H1 (cell line): ENCODE measurements around the gene TECPR2. TPM values are rescaled to one million over a fixed set of nuclear protein-coding genes. Genes with fewer than 3 reads are reported as not detected.

Experiments
- CTCF ChIA-PET: fragments of 300-600 bp; sonication (Branson Sonifier 250); formaldehyde crosslinking; loops from one replicate; lab custom pipeline; 2021; ENCODE audit not compliant: partially characterized antibody; lab: Charles Lee
- POLR2A ChIA-PET: fragments of 300-600 bp; sonication (Branson Sonifier 250); formaldehyde crosslinking; loops from one replicate; lab custom pipeline; 2021; ENCODE audit warnings: inconsistent platforms; ENCODE audit not compliant: partially characterized antibody; lab: Charles Lee
- DNase-seq, 2 experiments: peaks; one replicate each; pipeline versions ENCODE4 v3.0.0 to v3.0.0-alpha.2; 2010 to 2022; ENCODE audit warnings: low spot score in 2 of 2, low read depth in 1 of 2, mixed read lengths in 1 of 2
- FAIRE-seq: peaks from 2 replicates; lab custom pipeline; 2011; peaks lifted over from hg19 to GRCh38; lab: Jason Lieb, UNC
- H2AFZ ChIP-seq: 2 replicates; pipeline ENCODE4 v1.8.1; 2012; ENCODE audit warnings: low read length, inconsistent platforms
- H2AK5ac ChIP-seq: 2 replicates; pipeline ENCODE4 v1.6.1; 2013; ENCODE audit warnings: low read depth, low read length
- H2BK120ac ChIP-seq: replicated peaks from 2 replicates; pipeline ENCODE3; 2013; ENCODE audit warnings: low read depth, low read length, inconsistent platforms
- H2BK12ac ChIP-seq: 2 replicates; pipeline ENCODE4 v1.6.1; 2013; ENCODE audit warnings: low read depth, low read length
- H2BK15ac ChIP-seq: 2 replicates; pipeline ENCODE4 v1.6.1; 2013; ENCODE audit warnings: low read length
- H2BK20ac ChIP-seq: 2 replicates; pipeline ENCODE4 v1.6.1; 2013; ENCODE audit warnings: low read length
- H2BK5ac ChIP-seq: 2 replicates; pipeline ENCODE4 v1.6.1; 2013; ENCODE audit warnings: low read depth, low read length
- H3K14ac ChIP-seq: 2 replicates; pipeline ENCODE4 v1.6.1; 2013; ENCODE audit warnings: inconsistent platforms; ENCODE audit not compliant: insufficient read length
- H3K18ac ChIP-seq: 2 replicates; pipeline ENCODE4 v1.6.1; 2013; ENCODE audit warnings: low read length; ENCODE audit errors: extremely low read depth
- H3K23ac ChIP-seq: 2 replicates; pipeline ENCODE4 v1.6.1; 2013; ENCODE audit warnings: inconsistent platforms; ENCODE audit not compliant: insufficient read length
- H3K23me2 ChIP-seq: 2 replicates; pipeline ENCODE4 v1.6.1; 2013; ENCODE audit warnings: low read depth, low read length
- H3K27ac ChIP-seq: 2 replicates; pipeline ENCODE4 v1.6.1; 2011; ENCODE audit warnings: low read depth, low read length, inconsistent platforms
- H3K27me3 ChIP-seq, 4 experiments: replicated peaks in 1 of 4; 1 replicate in 1 of 4; 2 replicates in 3 of 4; pipeline versions ENCODE4 v1.6.1 to v1.8.1; 2011 to 2013; ENCODE audit warnings: low read length in 3 of 4, mild to moderate bottlenecking in 3 of 4, inconsistent platforms in 2 of 4, mixed read lengths in 2 of 4, moderate library complexity in 1 of 4; ENCODE audit not compliant: control insufficient read depth in 3 of 4, insufficient read depth in 3 of 4; ENCODE audit errors: extremely low read depth in 1 of 4
- H3K36me3 ChIP-seq, 4 experiments: 2 replicates each; pipeline versions ENCODE4 v1.6.1 to v1.8.1; 2011 to 2013; ENCODE audit warnings: mild to moderate bottlenecking in 4 of 4, low read length in 3 of 4, moderate library complexity in 2 of 4, control low read depth in 1 of 4, inconsistent platforms in 1 of 4; ENCODE audit not compliant: insufficient read depth in 4 of 4, control insufficient read depth in 2 of 4
- H3K4ac ChIP-seq: replicated peaks from 2 replicates; pipeline ENCODE3; 2013; ENCODE audit warnings: low read length, low read depth, mixed read lengths, inconsistent platforms; ENCODE audit not compliant: insufficient read length
- H3K4me1 ChIP-seq, 4 experiments: replicated peaks in 1 of 4; 1 replicate in 1 of 4; 2 replicates in 3 of 4; pipeline versions ENCODE4 v1.6.1 to v1.8.1; 2011 to 2013; ENCODE audit warnings: low read length in 3 of 4, inconsistent platforms in 2 of 4, mixed read lengths in 1 of 4; ENCODE audit not compliant: insufficient read depth in 4 of 4, control insufficient read depth in 3 of 4
- H3K4me2 ChIP-seq, 2 experiments: 2 replicates each; pipeline versions ENCODE4 v1.6.1 to v1.8.1; 2011 to 2013; ENCODE audit warnings: low read depth in 2 of 2, low read length in 2 of 2, control low read depth in 1 of 2, inconsistent platforms in 1 of 2, mild to moderate bottlenecking in 1 of 2; ENCODE audit not compliant: insufficient read depth in 1 of 2
- H3K4me3 ChIP-seq, 4 experiments: fragments of 200-600, 300-600 bp in 1 of 4; sonication (generic), shearing (Covaris generic), sonication (Bioruptor Twin) in 1 of 4; 2 replicates each; pipeline versions ENCODE4 v1.5.1 to v1.8.1; 2011 to 2016; ENCODE audit warnings: low read length in 4 of 4, low read depth in 3 of 4, control low read depth in 2 of 4, inconsistent platforms in 2 of 4, mild to moderate bottlenecking in 2 of 4, mixed read lengths in 1 of 4, moderate library complexity in 1 of 4; ENCODE audit not compliant: insufficient read depth in 2 of 4; ENCODE audit errors: extremely low read depth in 1 of 4
- H3K56ac ChIP-seq: replicated peaks from 2 replicates; pipeline ENCODE3; 2013; ENCODE audit warnings: low read depth, mild to moderate bottlenecking, mixed read lengths, low read length, inconsistent platforms; ENCODE audit not compliant: insufficient read length
- H3K79me1 ChIP-seq: 2 replicates; pipeline ENCODE4 v1.6.1; 2013; ENCODE audit warnings: low read depth, low read length, control low read depth
- H3K79me2 ChIP-seq, 2 experiments: 2 replicates each; pipeline versions ENCODE4 v1.6.1 to v1.8.1; 2012 to 2013; ENCODE audit warnings: low read length in 2 of 2, mild to moderate bottlenecking in 2 of 2, inconsistent platforms in 1 of 2; ENCODE audit not compliant: insufficient read depth in 2 of 2, control insufficient read depth in 1 of 2
- H3K9ac ChIP-seq, 4 experiments: replicated peaks in 1 of 4; 1 replicate in 1 of 4; 2 replicates in 3 of 4; pipeline versions ENCODE4 v1.6.1 to v1.8.1; 2011 to 2013; ENCODE audit warnings: low read depth in 3 of 4, low read length in 3 of 4, control low read depth in 2 of 4, mild to moderate bottlenecking in 2 of 4, moderate library complexity in 2 of 4, inconsistent platforms in 1 of 4; ENCODE audit errors: extremely low read depth in 1 of 4
- H3K9me3 ChIP-seq, 2 experiments: 2 replicates each; pipeline versions ENCODE4 v1.6.1 to v1.8.1; 2012 to 2013; ENCODE audit warnings: mild to moderate bottlenecking in 2 of 2, moderate library complexity in 2 of 2, control low read depth in 1 of 2, inconsistent platforms in 1 of 2, low read depth in 1 of 2, low read length in 1 of 2, mixed read lengths in 1 of 2; ENCODE audit not compliant: insufficient read depth in 2 of 2
- H4K20me1 ChIP-seq, 2 experiments: replicated peaks in 1 of 2; 2 replicates each; pipeline versions ENCODE3 to v1.8.1; 2011 to 2013; ENCODE audit warnings: inconsistent platforms in 2 of 2, low read length in 2 of 2, mild to moderate bottlenecking in 1 of 2; ENCODE audit not compliant: insufficient read depth in 2 of 2, control insufficient read depth in 1 of 2
- H4K5ac ChIP-seq: 2 replicates; pipeline ENCODE4 v1.6.1; 2013; ENCODE audit warnings: low read length, low read depth, mixed read lengths, inconsistent platforms; ENCODE audit not compliant: insufficient read length
- H4K8ac ChIP-seq: 2 replicates; pipeline ENCODE4 v1.8.0; 2013; ENCODE audit warnings: mild to moderate bottlenecking, moderate library complexity, low read length, inconsistent platforms; ENCODE audit not compliant: insufficient read depth; ENCODE audit errors: extremely low read depth
- H4K91ac ChIP-seq: replicated peaks from 2 replicates; pipeline ENCODE3; 2013; ENCODE audit warnings: low read length, mixed read lengths, inconsistent platforms; ENCODE audit not compliant: insufficient read length
- BRCA1 ChIP-seq: IDR thresholded peaks from 2 replicates; pipeline ENCODE4 v1.6.1; 2012; ENCODE audit warnings: low read depth, low read length, improper control_type of control experiment
- CHD2 ChIP-seq: IDR thresholded peaks from 2 replicates; pipeline ENCODE4 v1.6.1; 2012; ENCODE audit warnings: low read length, improper control_type of control experiment
- E2F6 ChIP-seq: IDR thresholded peaks from 2 replicates; pipeline ENCODE4 v1.6.1; 2012; ENCODE audit warnings: inconsistent platforms
- EGR1 ChIP-seq: IDR thresholded peaks from 2 replicates; pipeline ENCODE4 v1.6.1; 2011; ENCODE audit warnings: low read depth, low read length, borderline replicate concordance
- EZH2 ChIP-seq: fragments of 200-600 bp; sonication (generic); IDR thresholded peaks from 2 replicates; pipeline ENCODE4 v1.7.1; 2012; ENCODE audit warnings: low read depth, mild to moderate bottlenecking, moderate library complexity, low read length, inconsistent platforms; ENCODE audit not compliant: severe bottlenecking
- HDAC2 ChIP-seq, 2 experiments: fragments of 300-600 bp in 1 of 2; sonication (generic) in 1 of 2; IDR thresholded peaks; 2 replicates each; pipeline ENCODE4 v1.6.1; 2011 to 2012; ENCODE audit warnings: low read depth in 2 of 2, low read length in 2 of 2, mild to moderate bottlenecking in 2 of 2, moderate library complexity in 2 of 2, borderline replicate concordance in 1 of 2, inconsistent platforms in 1 of 2
- HDAC6 ChIP-seq: IDR thresholded peaks from one replicate; pipeline ENCODE4 v1.7.1; 2012; ENCODE audit warnings: low read depth, mild to moderate bottlenecking, inconsistent platforms, low read length, moderate library complexity
- NRF1 ChIP-seq: IDR thresholded peaks from 2 replicates; pipeline ENCODE4 v1.6.1; 2011; ENCODE audit warnings: mild to moderate bottlenecking, low read depth, low read length, improper control_type of control experiment
- POLR2AphosphoS5 ChIP-seq: IDR thresholded peaks from 2 replicates; pipeline ENCODE4 v1.6.1; 2011; ENCODE audit warnings: low read depth, low read length
- RFX5 ChIP-seq: IDR thresholded peaks from 2 replicates; pipeline ENCODE4 v1.6.1; 2011; ENCODE audit warnings: low read depth, low read length, improper control_type of control experiment, borderline replicate concordance
- RNF2 ChIP-seq: fragments of 200-900, 300-1000 bp; sonication (generic); IDR thresholded peaks from 2 replicates; pipeline ENCODE4 v1.7.1; 2016; ENCODE audit warnings: borderline replicate concordance, low read depth, mild to moderate bottlenecking, antibody characterized with exemption, low read length; ENCODE audit not compliant: poor library complexity, severe bottlenecking; ENCODE audit errors: missing control alignments
- SAP30 ChIP-seq: fragments of 300-600 bp; sonication (generic); IDR thresholded peaks from 2 replicates; pipeline ENCODE4 v1.7.1; 2012; ENCODE audit warnings: low read length, moderate library complexity, mild to moderate bottlenecking, inconsistent platforms; ENCODE audit not compliant: insufficient read depth, insufficient replicate concordance
- SIRT6 ChIP-seq: IDR thresholded peaks from one replicate; pipeline ENCODE4 v1.7.1; 2012; ENCODE audit warnings: low read length, inconsistent platforms
- TCF12 ChIP-seq: IDR thresholded peaks from 2 replicates; pipeline ENCODE4 v1.6.1; 2011; ENCODE audit warnings: low read depth, mild to moderate bottlenecking, low read length
- WGBS, 2 experiments: shearing (Covaris generic) in 1 of 2; methylation state at CpG; one replicate each; pipeline versions ENCODE4 v1.1.6 to v1.1.7; 2013 to 2015; ENCODE audit warnings: low lambda C conversion rate in 2 of 2, mixed read lengths in 2 of 2, inconsistent platforms in 1 of 2, low coverage in 1 of 2, missing lambda C conversion rate in 1 of 2; ENCODE audit not compliant: insufficient replicate concordance in 2 of 2, insufficient coverage in 1 of 2, insufficient read length in 1 of 2; ENCODE audit errors: extremely low coverage in 1 of 2, missing lambda C conversion rate in 1 of 2; 5-methylcytosine and 5-hydroxymethylcytosine counted together
- polyA plus RNA-seq, 7 experiments: library from polyadenylated mRNA; depleted of rRNA in 3 of 7; stranded (reverse) in 5 of 7; unstranded in 2 of 7; fragments of >200 nt in 5 of 7; fragments of 200-250 nt in 2 of 7; gene quantifications; 1 replicate in 5 of 7; 2 replicates in 1 of 7; 4 replicates in 1 of 7; pipeline versions ENCODE4 v1.2.1 to v1.2.3, GENCODE V29; 2011 to 2013; ENCODE audit warnings: missing spikeins in 2 of 7, mixed read lengths in 2 of 7
- total RNA-seq: library from RNA; stranded (reverse); fragmentation: NEBNext Ultra II Directional; extraction: Animal tissue kit (Norgen Biotek cat#: 25700); gene quantifications from 2 replicates; pipeline ENCODE4 v1.2.1, GENCODE V29; 2021

Gene TECPR2
- total and polyA plus RNA-seq, 2 of the 8 experiments (the other 6 are each of a cell fraction or from before 2014, with no cell fraction given) = 6.8 to 19.4 TPM

GRCh38 chr14:102345232-102345631, 17.5 kb upstream of the TECPR2 start:
- H3K18ac ChIP-seq = no peak overlapping the region
- POLR2A ChIA-PET = interaction anchor here (0.6 kb wide), 1 partner anchor 163 kb away, joined by 3 read pairs; no protein-coding TSS in a partner anchor
- H3K4me1 ChIP-seq = no peaks in the 10 kb centered on the region
- H3K23ac ChIP-seq = no peak overlapping the region
- H3K4ac ChIP-seq = no peak overlapping the region
- H2AFZ ChIP-seq = no peak overlapping the region
- DNase-seq (no peak), FAIRE-seq (no peak)
- no peaks in the 10 kb centered on the region for H3K23me2 ChIP-seq
- H2BK15ac ChIP-seq = no peak overlapping the region
- peaks cover 2 to 29% (median 12%) of the 10 kb centered on the region in 4 experiments; a peak in 6 of 8 replicates for H3K36me3 ChIP-seq
- CTCF ChIA-PET = no interaction called here
- no peak overlapping the region for H2BK5ac ChIP-seq
- no peak overlapping the region for H2BK120ac ChIP-seq
- H3K27ac ChIP-seq = no peak overlapping the region
- H3K9me3 ChIP-seq = no peaks in the 10 kb centered on the region
- H3K9ac ChIP-seq = no peak overlapping the region
- H3K79me2 ChIP-seq = no peaks in the 10 kb centered on the region
- H4K8ac ChIP-seq = no peak overlapping the region
- H4K91ac ChIP-seq = no peak overlapping the region
- no peak overlapping the region for H2BK12ac ChIP-seq
- no peak overlapping the region for H2BK20ac ChIP-seq
- H4K5ac ChIP-seq = no peak overlapping the region
- no peak overlapping the region for H3K4me2 ChIP-seq
- H3K79me1 ChIP-seq = no peaks in the 10 kb centered on the region
- H4K20me1 ChIP-seq = no peaks in the 10 kb centered on the region
- 84% methylated on average over 3 of the region's 3 CpGs; no CpG with 5 or more reads in 1 of the 2 experiments for WGBS, 2 experiments
- no peak overlapping the region for H3K14ac ChIP-seq
- H2AK5ac ChIP-seq = no peak overlapping the region
- H3K27me3 ChIP-seq = no peaks in the 10 kb centered on the region
- no peak overlapping the region for H3K56ac ChIP-seq
- no peak overlapping the region for H3K4me3 ChIP-seq
- TF ChIP-seq SAP30 (no peak), EGR1 (no peak), RFX5 (no peak), EZH2 (no peak), E2F6 (no peak), HDAC2 (IDR thresholded peaks at IDR 0.05; ENCODE audit: borderline replicate concordance in 1 of 2, low read depth in 2 of 2, low read length in 2 of 2) (no peak), TCF12 (no peak), BRCA1 (no peak), NRF1 (no peak), HDAC6 (no peak), SIRT6 (no peak), POLR2AphosphoS5 (no peak), CHD2 (no peak), RNF2 (no peak)
